ENCODE data around the gene PHOSPHO1.

DNA sequence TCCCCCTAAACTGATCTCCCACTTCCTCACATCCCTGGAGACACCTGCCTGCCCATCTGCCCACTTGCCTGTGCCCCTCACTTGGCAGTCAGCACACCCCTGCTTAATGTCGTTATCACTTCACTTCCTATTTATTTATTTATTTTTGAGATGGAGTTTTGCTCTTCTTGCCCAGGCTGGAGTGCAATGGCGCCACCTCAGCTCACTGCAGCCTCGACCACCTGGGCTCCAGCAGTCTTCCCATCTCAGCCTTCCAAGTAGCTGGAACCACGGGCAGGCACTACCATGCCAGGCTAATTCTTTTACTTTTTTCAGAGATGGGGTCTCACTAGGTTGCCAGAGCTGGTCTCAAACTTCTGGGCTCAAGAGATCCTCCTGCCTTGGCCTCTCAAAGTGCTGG, 23.5 kb upstream of the PHOSPHO1 start:
- TF ChIP-seq POLR2A (IDR thresholded peaks at IDR 0.05; ENCODE audit: low read depth, low read length) = no peak
- TF ChIP-seq POLR2AphosphoS5 (IDR thresholded peaks at IDR 0.05; ENCODE audit: low read depth, low read length) = no peak
- no peak for TF ChIP-seq TAF1 (IDR thresholded peaks at IDR 0.05; ENCODE audit: borderline replicate concordance, low read depth, low read length)
